Heart left ventricle (tissue), 16 donors: ENCODE measurements around the gene CD47. TPM values are rescaled to one million over a fixed set of nuclear protein-coding genes. Genes with fewer than 3 reads are reported as not detected.

Experiments used
- ATAC-seq, 4 donors: fragments of 200-7000 bp; cut with Tn5 transposase; one replicate each; pipeline ENCODE4 v1.9.1; 2020 to 2022; ENCODE audit warnings: moderate library complexity in 4 of 4, mild to moderate bottlenecking in 3 of 4, moderate number of reproducible peaks in 1 of 4
- DNase-seq, 5 donors: peaks; one replicate each; pipeline ENCODE4 v3.0.0-alpha.2; 2020
- H3K27ac ChIP-seq, 12 donors: fragments of 200-600 bp; sonication (generic) in 4 of 12; one replicate each; pipeline versions ENCODE4 v1.5.0 to v1.8.0; 2016 to 2022; ENCODE audit warnings: mild to moderate bottlenecking in 2 of 12
- H3K27me3 ChIP-seq, 9 donors: fragments of 200-600 bp; sonication (generic) in 2 of 9; one replicate each; pipeline versions ENCODE4 v1.5.1 to v1.8.0; 2016 to 2022; ENCODE audit warnings: mild to moderate bottlenecking in 3 of 9
- H3K36me3 ChIP-seq, 9 donors: fragments of 200-600 bp; sonication (generic) in 2 of 9; one replicate each; pipeline versions ENCODE4 v1.5.0 to v1.8.0; 2018 to 2022; ENCODE audit warnings: mild to moderate bottlenecking in 2 of 9
- H3K4me1 ChIP-seq, 12 donors: fragments of 200-600 bp; sonication (generic) in 4 of 12; one replicate each; pipeline versions ENCODE4 v1.5.0 to v1.8.0; 2016 to 2022; ENCODE audit warnings: mild to moderate bottlenecking in 3 of 12
- H3K4me3 ChIP-seq, 12 donors: fragments of 200-600 bp; sonication (generic) in 4 of 12; one replicate each; pipeline versions ENCODE4 v1.5.0 to v1.8.0; 2017 to 2022; ENCODE audit warnings: mild to moderate bottlenecking in 9 of 12, moderate library complexity in 4 of 12
- H3K9me3 ChIP-seq, 12 donors: fragments of 200-600 bp; sonication (generic) in 4 of 12; one replicate each; pipeline versions ENCODE4 v1.5.0 to v1.8.0; 2016 to 2022; ENCODE audit warnings: mild to moderate bottlenecking in 1 of 12
- POLR2A ChIP-seq, 2 donors: fragments of 450-650 bp; IDR thresholded peaks; one replicate each; pipeline ENCODE4 v1.6.1; 2017; ENCODE audit warnings: antibody characterized with exemption in 2 of 2, mild to moderate bottlenecking in 2 of 2, moderate library complexity in 2 of 2
- WGBS, 4 donors: extraction: QIAGEN DNeasy Blood & Tissue Kit in 2 of 4; methylation state at CpG; one replicate each; pipeline versions ENCODE4 v1.1.5 to v1.1.7; 2013 to 2018; 5-methylcytosine and 5-hydroxymethylcytosine counted together
- intact Hi-C, 10 donors: fragments of 100-400 bp; cut with DNase I; formaldehyde crosslinking; loops; one replicate each; pipeline versions ENCODE4 v1.11.1 to v1.14.2; 2022
- polyA plus RNA-seq, 2 donors: library from polyadenylated mRNA; stranded (reverse); fragments of 200-250 nt; gene quantifications; one replicate each; pipeline ENCODE4 v1.2.3, GENCODE V29; 2013
- total RNA-seq, 9 donors: library from RNA; depleted of rRNA in 2 of 9; stranded (reverse); fragments of >200 nt in 2 of 9; fragmentation: NEBNext Ultra II Directional in 3 of 9; extraction: Animal tissue kit (Norgen Biotek cat#: 25700) in 3 of 9; gene quantifications; one replicate each; pipeline versions ENCODE4 v1.1.0 to v1.2.4, GENCODE V29; 2016 to 2023
- TF ChIP-seq, protein P1 (sequence below), 12 donors: fragments of 200-600 bp; sonication (generic) in 4 of 12; IDR thresholded peaks; one replicate each; pipeline versions ENCODE4 v1.5.0 to v1.8.0; 2018 to 2022; ENCODE audit warnings: antibody characterized with exemption in 12 of 12, mild to moderate bottlenecking in 5 of 12
- donor health status: ischemic (EF 13 %, LVEDD 7.1; RV severe dilation, severe dysfunction).
- donor health status: healthy with polysubstance abuse.
- donor health status: DM: no; HTN: yes; CAD: no.
- donor health status: DM: no; HTN: no; CAD: no.
- donor health status: ischemic (EF 25% LVEDD 6.9; RV normal size, moderate dysfunction).
- donor health status: ischemic (EF 25% LVEDD 5.7; RV mildly dilated, moderate dysfunction).
- donor health status: healthy.
- donor health status: DM: yes; HTN: yes; CAD: no.
- donor health status: ischemic (EF 35%, LVEDD 5.7; RV mildly dilated, moderate dysfunction).
- donor health status: nonischemic (EF 11% LVEDD 7.7; RV severe dilation, severe dysfunction).
- donor health status: DM: yes; HTN: yes; CAD: no.
- donor health status: PGD.
- donor health status: ischemic (EF 29% LVEDD 5.4; RV normal size, mild dysfunction).
- donor health status: nonischemic (EF 23%, LVEDD 6.1; RV moderate dilation, normal function).

Gene CD47
- total and polyA plus RNA-seq, 11 donors = 27.7 to 80.6 (median 42.4) TPM

DNA sequence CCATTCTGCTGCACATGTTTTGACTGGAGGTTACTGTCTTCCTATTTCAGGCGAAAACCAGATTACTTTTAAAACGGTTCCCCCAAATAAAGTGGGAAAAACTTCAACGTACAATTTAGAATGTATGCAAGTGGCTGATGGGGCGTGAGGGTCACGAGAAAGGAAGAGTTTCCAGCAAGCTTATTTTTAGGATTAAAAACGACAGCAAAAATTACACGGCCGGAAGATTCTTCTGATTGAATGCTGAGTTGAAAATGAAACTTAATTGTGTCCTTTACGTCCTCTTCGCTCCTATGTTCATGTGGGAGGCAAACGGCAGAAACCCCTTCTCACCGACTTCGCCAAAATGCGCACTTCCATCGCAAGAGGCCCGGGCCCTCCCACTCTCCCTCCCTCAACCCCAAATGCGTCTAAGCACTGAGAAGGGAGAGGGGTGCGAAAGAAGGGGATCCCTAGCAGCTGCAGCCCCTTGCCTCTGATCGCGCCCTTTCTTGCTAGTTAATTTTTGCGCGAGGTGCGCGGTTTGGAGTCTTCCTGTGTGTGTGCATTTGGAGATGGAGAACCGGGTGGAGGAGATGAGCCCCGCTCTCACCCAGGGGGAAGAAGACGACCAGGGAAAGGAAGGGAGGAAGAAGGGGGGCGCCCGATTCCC, 656 bp downstream of the CD47 start:
- no peaks in the 10 kb centered on the region for H3K27me3 ChIP-seq
- peak overlapping the region; percentile 84 to 99 (median 92) for H3K4me3 ChIP-seq
- peak; percentile 10 to 48 (median 14) for ATAC-seq
- peaks cover 0 to 48% (median 19%) of the 10 kb centered on the region in 12 donors for H3K4me1 ChIP-seq
- TF ChIP-seq, protein P1, sequence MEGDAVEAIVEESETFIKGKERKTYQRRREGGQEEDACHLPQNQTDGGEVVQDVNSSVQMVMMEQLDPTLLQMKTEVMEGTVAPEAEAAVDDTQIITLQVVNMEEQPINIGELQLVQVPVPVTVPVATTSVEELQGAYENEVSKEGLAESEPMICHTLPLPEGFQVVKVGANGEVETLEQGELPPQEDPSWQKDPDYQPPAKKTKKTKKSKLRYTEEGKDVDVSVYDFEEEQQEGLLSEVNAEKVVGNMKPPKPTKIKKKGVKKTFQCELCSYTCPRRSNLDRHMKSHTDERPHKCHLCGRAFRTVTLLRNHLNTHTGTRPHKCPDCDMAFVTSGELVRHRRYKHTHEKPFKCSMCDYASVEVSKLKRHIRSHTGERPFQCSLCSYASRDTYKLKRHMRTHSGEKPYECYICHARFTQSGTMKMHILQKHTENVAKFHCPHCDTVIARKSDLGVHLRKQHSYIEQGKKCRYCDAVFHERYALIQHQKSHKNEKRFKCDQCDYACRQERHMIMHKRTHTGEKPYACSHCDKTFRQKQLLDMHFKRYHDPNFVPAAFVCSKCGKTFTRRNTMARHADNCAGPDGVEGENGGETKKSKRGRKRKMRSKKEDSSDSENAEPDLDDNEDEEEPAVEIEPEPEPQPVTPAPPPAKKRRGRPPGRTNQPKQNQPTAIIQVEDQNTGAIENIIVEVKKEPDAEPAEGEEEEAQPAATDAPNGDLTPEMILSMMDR (IDR thresholded peaks at IDR 0.05) = no peak
- no peak for TF ChIP-seq POLR2A (IDR thresholded peaks at IDR 0.05)
- H3K9me3 ChIP-seq = no peaks in the 10 kb centered on the region
- H3K27ac ChIP-seq = peak overlapping the region; percentile 25 to 97 (median 90)
- intact Hi-C loops = loop anchor here in 7 of 10 donors (2.0 to 10.0 kb wide), 6 partner anchors 105 to 161 kb away; partner anchors contain the start of gene IFT57 (in 7 of the 7)
- peaks cover 0 to 8% (median 0%) of the 10 kb centered on the region in 9 donors for H3K36me3 ChIP-seq
- DNase-seq = peak in 4 of 5 donors; percentile 31 to 37 (median 34)
- 0 to 1% (median 0%) methylated on average over 29 of the region's 29 CpGs for WGBS, 4 donors

GRCh38 chr3:108089579-108089978, 1.3 kb downstream of the CD47 start:
- H3K4me1 ChIP-seq = peaks cover 0 to 54% (median 19%) of the 10 kb centered on the region in 12 donors
- peak overlapping the region in 9 of 12 donors; percentile 78 to 97 (median 92) for H3K27ac ChIP-seq
- peaks cover 0 to 8% (median 0%) of the 10 kb centered on the region in 9 donors for H3K36me3 ChIP-seq
- intact Hi-C loops = loop anchor here in 2 of 10 donors (10.0 kb wide), 2 partner anchors 165 to 415 kb away; no protein-coding TSS in a partner anchor
- peak overlapping the region; percentile 84 to 99 (median 92) for H3K4me3 ChIP-seq
- H3K27me3 ChIP-seq = no peaks in the 10 kb centered on the region
- ATAC-seq (no peak), DNase-seq (no peak)
- WGBS, 4 donors = 2 to 5% (median 3%) methylated on average over 10 of the region's 10 CpGs
- no peaks in the 10 kb centered on the region for H3K9me3 ChIP-seq
- TF ChIP-seq, protein P1 (IDR thresholded peaks at IDR 0.05) = no peak
- TF ChIP-seq POLR2A (IDR thresholded peaks at IDR 0.05) = no peak

- Histone ChIP-seq H3K9me3 (no peaks in the 10 kb centered on the region), H3K27me3 (no peaks in the 10 kb centered on the region), H3K4me1 (peaks cover 0 to 63% (median 19%) of the 10 kb centered on the region in 12 donors), H3K4me3 (peak overlapping the region in 10 of 12 donors; percentile 28 to 98 (median 92)), H3K27ac (peak overlapping the region in 1 of 12 donors; percentile 97), H3K36me3 (peaks cover 0 to 8% (median 0%) of the 10 kb centered on the region in 9 donors)
- DNase-seq = no peak
- no peak for ATAC-seq
- TF ChIP-seq POLR2A (IDR thresholded peaks at IDR 0.05) = no peak
- TF ChIP-seq, protein P1 (IDR thresholded peaks at IDR 0.05) = no peak
- 22 to 50% (median 40%) methylated on average over 2 of the region's 2 CpGs for WGBS, 4 donors
- intact Hi-C loops = loop anchor here in 2 of 10 donors (10.0 kb wide), 2 partner anchors 164 to 414 kb away; no protein-coding TSS in a partner anchor
Measured at GRCh38 chr3:108088697-108089096, 2.1 kb downstream of the CD47 start.

DNA sequence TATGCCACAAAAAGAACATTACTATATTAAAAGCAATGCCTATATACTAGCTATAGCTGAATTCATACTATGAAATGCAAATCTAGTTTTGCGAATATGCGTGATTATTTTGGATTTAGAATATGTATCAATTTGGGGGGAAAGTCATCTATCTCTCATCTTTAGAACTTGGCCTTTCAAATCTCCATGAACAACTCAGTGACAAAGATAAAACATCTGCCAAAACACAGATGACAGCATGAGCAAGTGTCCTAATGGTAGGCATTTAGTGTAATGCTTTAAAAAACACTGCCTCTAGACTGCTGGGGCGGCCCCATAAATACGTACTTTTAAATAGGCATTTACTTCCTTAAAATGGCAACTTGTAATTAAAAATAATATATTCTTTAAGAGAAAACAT, 2.7 kb downstream of the CD47 start:
- ATAC-seq (no peak), DNase-seq (no peak)
- no peak for TF ChIP-seq POLR2A (IDR thresholded peaks at IDR 0.05)
- TF ChIP-seq, protein P1 (IDR thresholded peaks at IDR 0.05) = no peak
- no peaks in the 10 kb centered on the region for H3K27me3 ChIP-seq
- peaks cover 0 to 8% (median 0%) of the 10 kb centered on the region in 9 donors for H3K36me3 ChIP-seq
- WGBS, 4 donors = 83 to 90% (median 87%) methylated on average over 4 of the region's 4 CpGs
- no peaks in the 10 kb centered on the region for H3K9me3 ChIP-seq
- peak overlapping the region in 1 of 12 donors; percentile 97 for H3K27ac ChIP-seq
- peaks cover 0 to 67% (median 19%) of the 10 kb centered on the region in 12 donors for H3K4me1 ChIP-seq
- intact Hi-C loops = loop anchor here in 2 of 10 donors (10.0 kb wide), 2 partner anchors 163 to 413 kb away; no protein-coding TSS in a partner anchor
- peak overlapping the region in 6 of 12 donors; percentile 91 to 98 (median 94) for H3K4me3 ChIP-seq
